SK-N-SH treated with all-trans-retinoic acid at 6 μM for 48 hours (cell line): ENCODE results near the gene PITPNC1.
"Not testable (repeated sequence)": the region's sequence is repeated elsewhere in the genome, so short reads cannot be mapped to it uniquely, and the experiment has no call there.

Source experiments
- ATAC-seq: fragments of 200-7000 bp; cut with Tn5 transposase; 3 replicates; pipeline ENCODE4 v1.9.1; 2020; ENCODE audit warnings: mild to moderate bottlenecking, moderate library complexity
- ARNTL ChIP-seq: fragments of 450-650 bp; formaldehyde crosslinking; IDR thresholded peaks from 2 replicates; pipeline ENCODE4 v1.5.0; 2020; ENCODE audit warnings: low read depth, mild to moderate bottlenecking, moderate library complexity, borderline replicate concordance
- BACH2 ChIP-seq: fragments of 250-450 bp; sonication (Bioruptor Pico); IDR thresholded peaks from 2 replicates; pipeline ENCODE4 v1.9.0; 2021; ENCODE audit warnings: mild to moderate bottlenecking, borderline replicate concordance
- CSDC2 ChIP-seq: fragments of 250-450 bp; sonication (Bioruptor Pico); IDR thresholded peaks from 2 replicates; pipeline ENCODE4 v1.5.0; 2020; ENCODE audit warnings: mild to moderate bottlenecking, moderate library complexity
- CSRNP3 ChIP-seq: fragments of 250-450 bp; sonication (Bioruptor Pico); IDR thresholded peaks from 2 replicates; pipeline ENCODE4 v1.5.1; 2021; ENCODE audit warnings: mild to moderate bottlenecking, moderate library complexity
- ESRRG ChIP-seq: fragments of 250-450 bp; sonication (Bioruptor Pico); IDR thresholded peaks from 2 replicates; pipeline ENCODE4 v1.6.1; 2021; ENCODE audit warnings: mild to moderate bottlenecking
- GLIS3 ChIP-seq: fragments of 250-450 bp; sonication (Bioruptor Pico); IDR thresholded peaks from 2 replicates; pipeline ENCODE4 v1.5.0; 2020; ENCODE audit warnings: mild to moderate bottlenecking, moderate library complexity
- OSR1 ChIP-seq: fragments of 250-450 bp; sonication (Bioruptor Pico); IDR thresholded peaks from 2 replicates; pipeline ENCODE4 v1.8.0; 2022; ENCODE audit warnings: moderate library complexity, mild to moderate bottlenecking, inconsistent platforms
- PATZ1 ChIP-seq: fragments of 250-450 bp; sonication (Bioruptor Pico); IDR thresholded peaks from 2 replicates; pipeline ENCODE4 v1.8.0; 2020; ENCODE audit warnings: mild to moderate bottlenecking, moderate library complexity, borderline replicate concordance
- POU6F1 ChIP-seq: fragments of 250-450 bp; sonication (Bioruptor Pico); IDR thresholded peaks from 2 replicates; pipeline ENCODE4 v1.8.0; 2021; ENCODE audit warnings: low read depth, mild to moderate bottlenecking, moderate library complexity, borderline replicate concordance
- PPARA ChIP-seq: fragments of 250-450 bp; sonication (Bioruptor Pico); IDR thresholded peaks from 2 replicates; pipeline ENCODE4 v1.5.0; 2020; ENCODE audit warnings: mild to moderate bottlenecking, borderline replicate concordance
- RARB ChIP-seq: fragments of 250-450 bp; sonication (Bioruptor Pico); IDR thresholded peaks from 2 replicates; pipeline ENCODE4 v1.8.0; 2021; ENCODE audit warnings: mild to moderate bottlenecking, moderate library complexity
- SNAI2 ChIP-seq: fragments of 250-450 bp; sonication (Bioruptor Pico); IDR thresholded peaks from 2 replicates; pipeline ENCODE4 v1.5.0; 2020; ENCODE audit warnings: mild to moderate bottlenecking, moderate library complexity
- TCF4 ChIP-seq: fragments of 250-450 bp; sonication (Bioruptor Pico); IDR thresholded peaks from 2 replicates; pipeline ENCODE4 v1.8.0; 2021; ENCODE audit warnings: mild to moderate bottlenecking, moderate library complexity, borderline replicate concordance
- TOX ChIP-seq: fragments of 250-450 bp; sonication (Bioruptor Pico); IDR thresholded peaks from 2 replicates; pipeline ENCODE4 v1.8.0; 2021; ENCODE audit warnings: mild to moderate bottlenecking, moderate library complexity, borderline replicate concordance
- ZC3H10 ChIP-seq: fragments of 250-450 bp; sonication (Bioruptor Pico); IDR thresholded peaks from 2 replicates; pipeline ENCODE4 v1.5.1; 2021; ENCODE audit warnings: mild to moderate bottlenecking, moderate library complexity
- ZFP3 ChIP-seq: fragments of 250-450 bp; sonication (Bioruptor Pico); IDR thresholded peaks from 2 replicates; pipeline ENCODE4 v1.5.0; 2020; ENCODE audit warnings: mild to moderate bottlenecking, moderate library complexity
- ZFP30 ChIP-seq: fragments of 450-650 bp; formaldehyde crosslinking; IDR thresholded peaks from 2 replicates; pipeline ENCODE4 v1.5.0; 2022; ENCODE audit warnings: mild to moderate bottlenecking, moderate library complexity
- ZNF565 ChIP-seq: fragments of 450-650 bp; formaldehyde crosslinking; conservative IDR thresholded peaks from 2 replicates; pipeline ENCODE4 v1.5.0; 2020; ENCODE audit warnings: low read depth, mild to moderate bottlenecking, moderate library complexity
- ZNF70 ChIP-seq: fragments of 450-650 bp; formaldehyde crosslinking; IDR thresholded peaks from 2 replicates; pipeline ENCODE4 v1.5.0; 2020; ENCODE audit warnings: mild to moderate bottlenecking, moderate library complexity
- ZNF8 ChIP-seq: fragments of 450-650 bp; formaldehyde crosslinking; IDR thresholded peaks from 2 replicates; pipeline ENCODE4 v1.5.0; 2020; ENCODE audit warnings: mild to moderate bottlenecking, moderate library complexity

The PITPNC1 gene

GRCh38 chr17:67578142-67578457, 201.0 kb downstream of the PITPNC1 start:
- TF ChIP-seq ZC3H10 (CRISPR knock-in tag) (no peak), ZNF70 (no peak), ZNF8 (CRISPR knock-in tag) (no peak), TOX (no peak), GLIS3 (CRISPR knock-in tag) (no peak), RARB (CRISPR knock-in tag) (no peak), SNAI2 (CRISPR knock-in tag) (no peak), ZFP3 (CRISPR knock-in tag) (no peak), PATZ1 (CRISPR knock-in tag) (no peak), OSR1 (CRISPR knock-in tag) (no peak), ZNF565 (CRISPR knock-in tag) (no peak), CSDC2 (CRISPR knock-in tag) (no peak)

GRCh38 chr17:67578679-67579405, 201.8 kb downstream of the PITPNC1 start:
- not testable (repeated sequence) for ATAC-seq

More at GRCh38 chr17:67578142-67578457, 201.0 kb downstream of the PITPNC1 start:
- no peak for ATAC-seq

- TF ChIP-seq ZNF70 (no peak), CSDC2 (CRISPR knock-in tag) (no peak), RARB (CRISPR knock-in tag) (no peak), BACH2 (CRISPR knock-in tag) (no peak), ZNF565 (CRISPR knock-in tag) (no peak), ZFP30 (no peak), ZFP3 (CRISPR knock-in tag) (no peak), ESRRG (no peak), PPARA (CRISPR knock-in tag) (no peak), ARNTL (CRISPR knock-in tag) (no peak)
- no peak for ATAC-seq
Observed at GRCh38 chr17:67582673-67583081, 205.6 kb downstream of the PITPNC1 start.

GRCh38 chr17:67585077-67585602, 208.1 kb downstream of the PITPNC1 start:
- TF ChIP-seq ZFP30, result no peak
- TF ChIP-seq GLIS3 (CRISPR knock-in tag), result no peak
- TF ChIP-seq POU6F1 (CRISPR knock-in tag), result no peak
- no peak for TF ChIP-seq ESRRG
- no peak for TF ChIP-seq OSR1 (CRISPR knock-in tag)
- no peak for TF ChIP-seq PPARA (CRISPR knock-in tag)
- TF ChIP-seq TCF4, result no peak
- no peak for TF ChIP-seq TOX
- no peak for TF ChIP-seq ZC3H10 (CRISPR knock-in tag)
- TF ChIP-seq, all 23 proteins: peak for 0
- no peak for ATAC-seq

GRCh38 chr17:67588326-67588725, 211.2 kb downstream of the PITPNC1 start:
- no peak for ATAC-seq
- no peak for TF ChIP-seq OSR1 (CRISPR knock-in tag)
- no peak for TF ChIP-seq ZNF565 (CRISPR knock-in tag)
- TF ChIP-seq CSRNP3 (CRISPR knock-in tag), result no peak
